Stimulated activated CD4-positive, alpha-beta T cell treated with anti-CD3 and anti-CD28 coated beads, TNF-alpha, amount 100 ng/mL, for 1 hour (primary cell): ENCODE results near the gene KPNA1.
A peak's percentile ranks its signal among the peaks of the same experiment; 100 is the strongest.

ENCODE experiments used
- DNase-seq, 3 donors: peaks; one replicate each; pipeline ENCODE4 v3.0.0-alpha.2; 2020; ENCODE audit warnings: low read depth in 3 of 3, low spot score in 1 of 3

The KPNA1 gene

GRCh38 chr3:122383771-122384697, 130.7 kb downstream of the KPNA1 start, which contains the start of gene FAM162A:
Gene FAM162A, plus strand, starts transcription at chr3:122384182. Its CDS starts 84 bp downstream, at chr3:122384266.
- peak; percentile 79 to 87 (median 82) for DNase-seq

GRCh38 chr3:122382888-122383666, 131.7 kb downstream of the KPNA1 start, which contains the start of gene MIX23:
Gene MIX23, minus strand, starts transcription at chr3:122383231. Its CDS starts 7 bp downstream, at chr3:122383224.
- peak; percentile 56 to 74 (median 61) for DNase-seq

GRCh38 chr3:122377975-122378374, 136.8 kb downstream of the KPNA1 start:
- DNase-seq: no peak

- no peak for DNase-seq
Measured at GRCh38 chr3:122374034-122374433, 140.7 kb downstream of the KPNA1 start.
